Mononuclear cell (primary cell): ENCODE results near the gene USB1. TPM values are rescaled to one million over a fixed set of nuclear protein-coding genes. Genes with fewer than 3 reads are reported as not detected.

ENCODE experiments used
- H3K27me3 ChIP-seq: 2 replicates; pipeline ENCODE4 v1.6.0; 2011; ENCODE audit warnings: low read length, control low read depth; ENCODE audit not compliant: insufficient read depth
- H3K4me1 ChIP-seq: 2 replicates; pipeline ENCODE4 v1.5.1; 2011; ENCODE audit warnings: mild to moderate bottlenecking, low read length, control low read depth; ENCODE audit not compliant: insufficient read depth
- H3K4me3 ChIP-seq: 2 replicates; pipeline ENCODE4 v1.5.1; 2011; ENCODE audit warnings: mild to moderate bottlenecking, low read length, moderate library complexity
- H3K9me3 ChIP-seq: 2 replicates; pipeline ENCODE4 v1.5.1; 2011; ENCODE audit warnings: low read depth, mild to moderate bottlenecking, control low read depth, low read length
- total RNA-seq: library from RNA; depleted of rRNA; stranded (reverse); fragments of >200 nt; gene quantifications from one replicate; pipeline ENCODE4 v1.2.3, GENCODE V29; 2012

Gene USB1, protein sequence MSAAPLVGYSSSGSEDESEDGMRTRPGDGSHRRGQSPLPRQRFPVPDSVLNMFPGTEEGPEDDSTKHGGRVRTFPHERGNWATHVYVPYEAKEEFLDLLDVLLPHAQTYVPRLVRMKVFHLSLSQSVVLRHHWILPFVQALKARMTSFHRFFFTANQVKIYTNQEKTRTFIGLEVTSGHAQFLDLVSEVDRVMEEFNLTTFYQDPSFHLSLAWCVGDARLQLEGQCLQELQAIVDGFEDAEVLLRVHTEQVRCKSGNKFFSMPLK
- 20.4 TPM for total RNA-seq

DNA sequence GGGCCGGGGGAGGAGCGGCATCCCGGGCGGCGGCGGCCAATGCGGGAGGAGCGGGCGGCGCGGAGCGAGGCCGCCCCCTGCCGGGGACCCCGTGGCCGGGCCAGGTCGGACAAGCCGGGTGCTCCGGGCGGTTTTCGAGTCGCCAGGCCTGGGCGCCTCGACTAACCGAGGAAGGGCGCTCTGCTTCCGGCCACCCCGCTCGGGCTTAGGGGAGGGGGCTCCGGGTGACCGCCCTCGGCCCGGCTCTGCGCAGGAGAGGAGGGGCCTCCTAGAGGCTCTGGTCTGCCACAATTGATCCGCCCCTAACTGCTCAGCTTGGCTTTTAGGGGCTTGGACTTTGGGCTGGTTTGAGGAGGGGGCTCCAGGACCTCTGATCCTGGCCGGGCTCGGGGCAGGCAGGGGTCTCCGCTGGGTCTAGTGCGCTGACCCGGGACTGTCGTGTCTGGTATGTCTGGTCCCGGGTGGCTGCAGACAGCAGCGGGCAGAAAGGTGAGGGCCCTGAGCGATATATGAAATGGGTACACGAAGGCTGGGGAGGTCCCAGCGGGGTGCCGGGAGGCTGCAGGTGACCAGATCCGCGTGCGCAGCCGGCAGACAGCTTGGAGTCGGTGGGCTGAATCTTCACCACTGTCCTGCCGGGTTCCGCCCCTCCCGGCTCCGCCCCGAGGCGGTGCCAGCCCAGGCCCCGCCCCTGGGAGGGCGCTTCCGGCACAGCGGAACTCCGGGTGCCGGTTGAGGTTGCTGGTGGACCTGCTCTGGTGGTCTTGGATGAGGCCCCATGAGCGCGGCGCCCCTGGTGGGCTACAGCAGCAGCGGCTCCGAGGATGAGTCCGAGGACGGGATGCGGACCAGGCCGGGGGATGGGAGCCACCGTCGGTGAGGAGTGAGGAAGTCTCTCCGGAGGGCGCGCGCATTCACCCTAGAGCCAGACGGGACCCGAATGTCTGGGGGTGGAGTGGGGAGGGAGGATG, at the start of gene USB1:
Gene USB1, plus strand, starts transcription at position 702 of the 971 bp plus-strand sequence. Its CDS starts 77 bp downstream, at position 779.
- Histone ChIP-seq H3K4me1 (peaks cover 52% of the 10 kb centered on the region), H3K4me3 (peak within 1 kb of the TSS; percentile 67), H3K27me3 (no peaks in the 10 kb centered on the region), H3K9me3 (no peaks in the 10 kb centered on the region)

DNA sequence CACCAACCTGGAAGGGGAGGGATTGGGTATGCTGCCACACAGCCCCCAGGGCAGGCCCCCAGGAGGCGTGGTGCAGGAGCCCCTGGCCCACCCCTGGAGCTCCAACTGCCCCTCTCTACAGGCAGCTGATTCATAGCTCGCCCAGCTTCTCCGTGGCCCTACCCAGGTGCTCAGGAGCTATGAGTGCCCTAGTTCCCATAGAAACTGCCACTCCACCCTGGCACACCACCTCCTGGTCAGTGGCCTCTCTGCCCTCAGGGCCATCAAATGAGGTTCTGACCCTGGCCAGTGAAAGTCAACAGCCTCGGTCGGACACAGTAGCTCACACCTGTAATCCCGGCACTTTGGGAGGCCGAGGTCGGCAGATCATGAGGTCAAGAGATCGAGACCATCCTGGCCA, 48.3 kb upstream of the USB1 start:
- H3K4me1 ChIP-seq = no peaks in the 10 kb centered on the region
- no peaks in the 10 kb centered on the region for H3K27me3 ChIP-seq
- H3K4me3 ChIP-seq = no peak overlapping the region
- H3K9me3 ChIP-seq = no peaks in the 10 kb centered on the region

DNA sequence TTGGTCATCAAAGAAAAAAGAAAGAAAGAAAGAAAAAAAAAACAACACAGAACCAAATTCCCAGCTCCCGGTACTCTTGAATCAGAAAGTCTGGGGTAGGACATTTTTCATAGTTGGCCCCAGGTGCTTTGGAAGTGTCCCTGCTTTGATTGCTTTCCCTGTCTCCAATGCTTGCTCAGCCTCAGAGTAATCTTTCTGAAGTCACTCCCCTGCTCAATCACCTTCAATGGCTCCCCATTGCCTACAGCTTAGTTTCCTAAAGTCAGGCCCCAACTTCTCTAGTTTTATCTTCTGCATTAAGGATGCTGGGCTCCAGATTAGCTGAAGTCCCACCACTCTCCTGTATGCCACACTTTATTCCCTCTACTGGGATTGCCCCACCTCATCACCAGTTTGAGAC, 47.4 kb upstream of the USB1 start:
- Histone ChIP-seq H3K27me3 (no peaks in the 10 kb centered on the region), H3K4me3 (no peak overlapping the region), H3K9me3 (no peaks in the 10 kb centered on the region), H3K4me1 (no peaks in the 10 kb centered on the region)

DNA sequence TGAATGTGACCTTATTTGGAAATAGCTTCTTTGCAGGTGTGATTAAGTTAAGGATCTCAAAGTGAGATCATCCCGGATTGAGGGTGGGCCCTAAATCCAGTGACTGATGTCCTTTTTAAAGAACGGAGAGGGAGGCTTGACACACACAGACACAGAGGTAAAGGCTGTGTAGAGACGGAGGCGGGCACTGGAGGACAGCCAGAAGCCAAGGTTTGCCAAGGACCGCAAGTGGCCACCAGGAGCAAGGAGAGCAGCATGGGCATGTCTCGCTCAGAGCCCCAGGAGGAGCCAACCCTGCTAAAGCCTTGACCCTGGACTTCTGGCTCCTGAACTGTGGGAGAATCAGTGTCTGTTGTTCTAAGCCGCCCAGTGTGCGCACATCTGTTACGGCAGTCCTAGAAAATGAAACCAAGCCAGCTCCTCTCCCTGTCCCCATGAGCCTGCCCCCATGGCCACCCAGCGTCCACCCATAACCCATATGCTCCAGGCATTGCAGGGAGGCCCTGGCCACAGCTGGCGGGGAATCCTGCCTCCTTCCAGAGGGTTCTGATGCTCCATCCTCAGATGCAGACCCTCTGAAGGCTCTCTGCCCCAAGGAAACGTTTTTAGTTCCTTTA, 45.5 kb upstream of the USB1 start:
- Histone ChIP-seq H3K4me1 (no peaks in the 10 kb centered on the region), H3K27me3 (no peaks in the 10 kb centered on the region), H3K4me3 (no peak overlapping the region), H3K9me3 (no peaks in the 10 kb centered on the region)

DNA sequence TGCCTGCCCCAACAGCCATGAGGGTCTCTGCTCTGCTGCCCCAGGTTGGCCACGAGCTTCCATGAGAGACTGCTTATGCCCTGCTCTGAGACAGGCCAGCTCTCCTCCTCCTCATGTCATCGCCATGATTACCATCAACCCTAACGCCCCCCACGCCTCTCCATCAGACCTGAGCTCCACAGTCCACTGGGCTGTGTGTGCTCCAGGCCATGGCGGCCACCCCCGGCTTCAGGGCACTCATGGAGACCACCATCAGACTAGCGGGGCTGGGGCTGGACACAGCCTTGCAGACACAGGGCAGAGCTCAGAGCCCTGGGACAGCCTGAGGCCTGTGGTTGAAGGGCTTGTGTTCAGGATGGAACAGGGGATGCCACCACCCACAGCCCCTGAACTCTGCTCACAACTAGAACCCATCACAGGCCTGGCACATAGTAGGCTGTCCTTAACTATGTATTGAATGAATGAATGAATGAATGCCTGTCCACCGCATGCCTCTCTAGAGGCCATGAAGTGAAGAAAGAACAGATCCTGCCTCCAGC, 44.9 kb upstream of the USB1 start:
- Histone ChIP-seq H3K4me1 (no peaks in the 10 kb centered on the region), H3K4me3 (no peak overlapping the region), H3K9me3 (no peaks in the 10 kb centered on the region), H3K27me3 (no peaks in the 10 kb centered on the region)

DNA sequence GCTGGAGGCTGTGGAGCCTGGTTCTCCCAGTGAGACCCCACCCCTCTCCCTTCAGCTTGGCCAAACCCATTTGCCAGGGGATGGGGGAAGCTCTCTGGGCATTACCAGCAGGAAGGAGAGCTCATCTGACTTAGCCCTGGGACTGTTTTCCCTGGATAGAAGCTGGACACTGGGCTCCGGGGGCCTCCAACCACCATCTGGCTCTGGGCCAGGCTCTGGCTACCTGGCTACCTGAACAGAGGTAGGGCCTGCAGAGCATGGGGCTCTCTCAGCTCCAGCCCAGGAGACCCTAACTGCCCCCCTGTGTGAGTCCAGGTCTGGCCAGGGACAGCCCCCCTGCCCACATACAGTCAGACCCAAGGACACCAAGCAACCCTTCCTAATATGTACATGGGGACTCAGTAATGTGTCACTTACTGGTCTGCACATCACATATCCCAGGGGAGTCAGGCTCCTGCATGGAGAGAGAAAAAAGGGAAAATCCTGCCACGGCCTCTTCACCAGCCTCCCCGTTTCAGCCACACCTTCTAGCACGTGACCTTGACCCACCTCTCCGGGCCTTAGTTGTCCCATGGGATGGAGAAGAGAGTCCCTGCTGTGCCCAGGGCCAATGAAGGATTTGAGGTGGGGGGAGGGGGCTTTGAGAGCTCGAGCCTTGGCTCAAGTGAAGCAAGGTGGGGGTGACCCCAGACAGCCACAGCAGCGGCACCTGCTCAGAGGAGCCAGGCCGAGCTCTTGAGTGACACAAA, 44.1 kb upstream of the USB1 start:
- Histone ChIP-seq H3K27me3 (no peaks in the 10 kb centered on the region), H3K9me3 (no peaks in the 10 kb centered on the region), H3K4me1 (no peaks in the 10 kb centered on the region), H3K4me3 (no peak overlapping the region)

DNA sequence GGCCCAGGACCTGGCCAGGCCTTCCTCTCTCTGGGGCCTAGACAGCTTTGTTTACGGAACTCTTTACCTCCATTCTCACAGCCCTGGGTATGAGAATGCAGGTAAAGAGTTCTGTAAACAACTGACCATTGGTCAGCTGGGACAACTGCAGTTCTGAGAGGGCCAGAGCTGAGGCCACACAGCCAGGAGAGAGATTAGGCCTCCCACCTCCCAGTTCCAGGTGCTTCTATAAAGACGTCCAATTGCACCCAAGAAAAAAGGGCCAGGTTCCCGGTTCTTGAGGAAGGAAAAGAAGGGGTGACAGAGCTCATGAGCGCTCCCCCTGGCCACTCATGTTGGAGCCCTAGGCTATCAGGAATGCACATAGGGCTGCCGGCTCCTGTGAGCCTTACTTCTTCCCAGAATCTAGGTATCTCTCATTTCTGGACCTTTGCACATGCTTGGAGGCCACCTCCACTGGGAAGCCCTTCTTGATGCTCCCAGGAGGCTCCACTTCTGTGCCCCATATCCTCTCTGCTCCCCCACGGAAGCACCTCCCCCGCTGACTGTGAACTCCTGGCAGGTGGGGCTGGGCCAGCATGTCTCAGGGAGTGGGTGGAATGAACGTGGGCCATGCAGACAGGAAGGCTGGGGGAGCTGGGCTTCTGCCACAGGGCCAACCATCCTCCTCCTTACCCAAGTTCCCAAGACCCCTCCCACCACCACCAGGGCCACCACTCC, 43.4 kb upstream of the USB1 start:
- Histone ChIP-seq H3K4me3 (no peak overlapping the region), H3K4me1 (no peaks in the 10 kb centered on the region), H3K9me3 (no peaks in the 10 kb centered on the region)

DNA sequence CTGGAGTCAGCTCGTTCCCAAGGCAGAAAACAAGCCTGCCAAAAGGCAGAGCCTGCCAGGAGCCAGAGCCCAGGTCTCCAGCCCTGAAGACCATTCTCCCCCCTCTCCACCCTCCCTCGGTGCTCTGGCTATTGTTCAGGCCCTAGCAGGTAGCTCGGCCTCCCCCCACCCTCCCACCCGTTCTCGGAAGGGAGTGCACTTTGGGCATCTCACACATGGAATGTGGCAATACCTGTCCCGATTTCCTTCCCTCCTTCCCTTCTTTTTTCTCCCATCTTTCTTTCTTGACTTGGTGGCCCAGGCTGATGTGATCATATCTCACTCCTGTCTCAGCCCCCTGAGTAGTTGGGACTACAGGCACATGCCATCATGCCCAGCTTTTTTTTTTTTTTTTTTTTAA, 42.7 kb upstream of the USB1 start:
- H3K4me1 ChIP-seq = no peaks in the 10 kb centered on the region
- H3K9me3 ChIP-seq = no peaks in the 10 kb centered on the region
- no peak overlapping the region for H3K4me3 ChIP-seq
- H3K27me3 ChIP-seq = no peaks in the 10 kb centered on the region

More for the DNA sequence above, 43.4 kb upstream of the USB1 start:
- no peaks in the 10 kb centered on the region for H3K27me3 ChIP-seq

DNA sequence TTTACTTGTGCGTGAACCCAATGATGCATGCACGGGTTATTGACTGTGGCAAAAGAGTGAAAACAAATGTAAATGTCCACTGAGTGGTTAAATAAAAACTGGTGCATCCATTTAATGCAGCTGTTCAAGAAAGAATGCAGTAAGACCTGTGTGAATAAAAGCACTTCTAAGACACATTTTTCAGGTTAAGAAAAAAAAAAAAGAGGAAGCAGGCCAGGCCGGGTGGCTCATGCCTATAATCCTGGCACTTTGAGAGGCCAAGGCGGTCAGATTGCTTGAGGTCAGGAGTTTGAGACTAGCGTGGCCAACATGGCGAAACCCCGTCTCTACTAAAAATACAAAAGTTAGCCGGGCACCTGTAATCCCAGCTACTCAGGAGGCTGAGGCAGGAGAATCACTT, 42.1 kb upstream of the USB1 start:
- no peaks in the 10 kb centered on the region for H3K9me3 ChIP-seq
- H3K4me1 ChIP-seq = no peaks in the 10 kb centered on the region
- no peak overlapping the region for H3K4me3 ChIP-seq
- no peaks in the 10 kb centered on the region for H3K27me3 ChIP-seq

DNA sequence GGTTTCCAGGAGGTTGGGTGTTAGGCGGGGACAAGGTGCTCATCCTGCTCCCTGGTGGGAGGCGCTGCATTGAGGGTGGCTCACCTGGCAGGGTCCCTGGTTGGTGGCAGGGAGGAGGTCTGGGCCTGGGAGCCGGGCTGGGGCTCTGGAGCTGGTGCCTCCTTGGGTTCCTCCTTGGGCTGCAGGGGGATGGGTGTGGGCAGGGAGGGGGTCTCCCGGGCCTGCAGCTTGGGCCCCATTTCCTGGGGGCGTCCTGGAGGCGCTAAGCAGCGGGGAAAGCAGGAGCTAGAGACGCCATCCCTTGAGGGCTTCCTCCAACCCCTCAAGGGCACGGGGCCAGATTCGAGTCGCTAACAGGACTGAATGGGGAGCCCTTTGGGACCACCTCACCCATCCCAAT, 41.4 kb upstream of the USB1 start:
- Histone ChIP-seq H3K27me3 (no peaks in the 10 kb centered on the region), H3K4me1 (no peaks in the 10 kb centered on the region), H3K4me3 (no peak overlapping the region), H3K9me3 (no peaks in the 10 kb centered on the region)

DNA sequence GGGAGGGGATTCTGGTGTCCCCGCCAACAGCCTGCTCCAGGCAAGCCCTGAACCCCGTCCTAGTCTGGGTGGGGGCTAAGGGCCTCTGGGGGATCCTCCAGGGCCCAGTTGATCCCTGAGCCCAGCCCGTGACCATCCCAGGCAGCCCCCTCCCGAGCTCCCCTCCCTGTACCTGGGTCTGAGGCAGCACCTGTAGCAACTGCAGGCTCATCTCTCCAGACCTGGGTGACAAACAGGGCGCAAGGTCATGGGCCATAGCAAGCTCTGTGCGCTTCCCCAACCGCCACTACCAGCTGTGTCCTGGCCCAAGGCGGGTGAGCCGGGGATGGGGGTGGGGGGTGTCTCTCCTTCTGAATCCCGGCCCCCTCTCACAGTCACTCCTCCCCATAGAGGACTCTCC, 40.9 kb upstream of the USB1 start:
- H3K9me3 ChIP-seq = no peaks in the 10 kb centered on the region
- no peaks in the 10 kb centered on the region for H3K4me1 ChIP-seq
- H3K27me3 ChIP-seq = no peaks in the 10 kb centered on the region
- no peak overlapping the region for H3K4me3 ChIP-seq

DNA sequence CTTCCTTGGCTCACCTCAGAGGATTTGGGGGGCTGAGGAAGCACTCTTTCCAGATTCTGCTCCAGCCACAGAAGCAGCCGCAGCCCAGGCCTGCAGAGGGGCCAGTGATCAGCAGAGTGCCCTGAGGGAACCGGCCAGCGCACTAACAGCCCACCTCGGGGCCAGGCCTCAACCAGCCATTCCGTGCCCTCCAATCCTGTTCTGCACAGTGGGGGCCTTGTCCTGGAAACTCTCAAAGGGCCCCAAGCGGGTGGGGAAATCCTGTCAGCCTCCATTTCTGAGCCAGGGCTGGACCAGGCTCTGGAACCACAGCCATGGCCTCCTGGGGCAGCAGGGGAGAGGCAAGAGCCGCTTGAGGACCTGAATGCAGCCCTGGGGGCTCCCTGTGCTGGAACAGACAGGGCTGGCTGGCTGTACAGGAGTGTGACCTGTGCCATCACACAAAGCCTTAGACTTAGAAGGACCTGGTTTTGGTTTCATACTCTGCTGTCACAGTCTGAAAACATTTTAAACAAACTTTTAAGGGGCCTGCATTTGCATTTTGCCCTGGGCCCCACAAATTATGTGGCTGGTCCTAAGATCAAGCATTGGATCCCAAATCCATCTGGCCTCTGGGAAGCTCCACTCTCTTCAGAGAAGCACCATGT, 40.3 kb upstream of the USB1 start:
- no peak overlapping the region for H3K4me3 ChIP-seq
- H3K4me1 ChIP-seq = no peaks in the 10 kb centered on the region
- H3K9me3 ChIP-seq = no peaks in the 10 kb centered on the region
- H3K27me3 ChIP-seq = no peaks in the 10 kb centered on the region

DNA sequence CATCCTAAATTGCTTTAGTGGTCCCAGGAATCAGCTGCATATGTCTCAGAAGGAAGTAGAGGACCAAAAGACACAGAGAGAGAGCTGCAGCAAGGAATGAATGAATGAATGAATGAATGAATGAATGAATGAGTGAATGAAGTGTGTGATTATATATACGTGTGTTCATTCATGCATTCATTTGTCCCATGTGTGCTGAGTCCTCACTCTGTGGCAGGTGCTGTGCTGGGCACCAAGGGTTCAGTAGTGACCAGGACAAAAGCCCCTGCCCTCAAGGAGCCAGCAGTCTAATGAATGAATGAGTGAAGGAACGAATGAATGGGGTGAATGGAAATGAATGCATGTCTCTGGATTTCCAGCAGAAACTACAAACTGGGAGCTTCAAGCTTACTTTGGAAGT, 39.7 kb upstream of the USB1 start:
- H3K27me3 ChIP-seq = no peaks in the 10 kb centered on the region
- H3K9me3 ChIP-seq = no peaks in the 10 kb centered on the region
- no peaks in the 10 kb centered on the region for H3K4me1 ChIP-seq
- H3K4me3 ChIP-seq = no peak overlapping the region

DNA sequence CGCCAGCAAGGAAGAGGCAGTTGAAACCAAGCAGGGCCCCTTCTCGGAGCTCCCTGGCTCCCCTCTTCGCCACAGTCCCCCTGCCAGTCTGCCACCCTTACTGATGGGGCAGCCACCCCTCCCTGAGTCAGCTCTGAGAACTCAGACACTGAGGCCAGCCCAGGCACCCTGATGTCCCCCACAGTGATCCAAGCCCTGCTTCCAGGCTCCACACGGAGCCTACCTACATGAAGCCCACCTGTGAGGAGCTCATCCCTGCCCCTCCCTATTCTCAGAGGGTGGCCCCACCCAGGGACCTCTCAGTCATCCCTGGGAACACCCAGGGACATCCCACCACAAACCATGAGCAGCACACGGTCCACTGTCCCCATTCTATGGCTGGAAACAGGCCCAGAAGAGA, 39.2 kb upstream of the USB1 start:
- Histone ChIP-seq H3K27me3 (no peaks in the 10 kb centered on the region), H3K9me3 (no peaks in the 10 kb centered on the region), H3K4me1 (no peaks in the 10 kb centered on the region), H3K4me3 (no peak overlapping the region)
